Progenitor cell of endocrine pancreas (in vitro differentiated cells): ENCODE data around the gene TPD52L1. TPM values are rescaled to one million over a fixed set of nuclear protein-coding genes. Genes with fewer than 3 reads are reported as not detected.

ENCODE experiments used
- DNase-seq: peaks from one replicate; pipeline ENCODE4 v3.0.0; 2021; ENCODE audit warnings: low spot score; ENCODE audit not compliant: unreplicated experiment
- H3K27ac Mint-ChIP-seq: 2 replicates; pipeline ENCODE4 v1.8.0; 2021; ENCODE audit warnings: mild to moderate bottlenecking, moderate library complexity, mixed read lengths
- H3K27me3 Mint-ChIP-seq: 2 replicates; pipeline ENCODE4 v1.8.0; 2021; ENCODE audit warnings: mixed read lengths
- H3K36me3 Mint-ChIP-seq: 2 replicates; pipeline ENCODE4 v1.8.0; 2022; ENCODE audit warnings: mixed read lengths; ENCODE audit not compliant: insufficient read depth
- H3K4me1 Mint-ChIP-seq: 2 replicates; pipeline ENCODE4 v1.8.0; 2021; ENCODE audit warnings: low read depth, mixed read lengths
- H3K4me3 Mint-ChIP-seq: 2 replicates; pipeline ENCODE4 v1.8.0; 2021; ENCODE audit warnings: low read depth, mild to moderate bottlenecking, moderate library complexity, mixed read lengths
- H3K9me3 Mint-ChIP-seq: 2 replicates; pipeline ENCODE4 v1.8.0; 2021; ENCODE audit warnings: low read depth, mixed read lengths
- CTCF ChIP-seq: fragments of 200-600 bp; sonication (generic); IDR thresholded peaks from one replicate; pipeline ENCODE4 v1.5.0; 2021; ENCODE audit warnings: antibody characterized with exemption, mild to moderate bottlenecking; ENCODE audit not compliant: unreplicated experiment
- total RNA-seq: library from RNA; stranded (reverse); gene quantifications from 2 replicates; pipeline ENCODE4 v1.2.1, GENCODE V29; 2021

Gene TPD52L1
- total RNA-seq, 1 donor from 2014 or later: 33.8 TPM

- no peaks in the 10 kb centered on the region for H3K27me3 Mint-ChIP-seq
- no peak overlapping the region for H3K4me3 Mint-ChIP-seq
Measured at GRCh38 chr6:125117818-125118217, 35.8 kb upstream of the TPD52L1 start.

GRCh38 chr6:125120054-125120590 is 33.5 kb upstream of the TPD52L1 start:
- Mint-ChIP-seq H3K9me3 (peaks cover 6% of the 10 kb centered on the region), H3K4me1 (no peaks in the 10 kb centered on the region), H3K27ac (no peak overlapping the region), H3K4me3 (no peak overlapping the region), H3K27me3 (no peaks in the 10 kb centered on the region), H3K36me3 (no peaks in the 10 kb centered on the region)
- TF ChIP-seq CTCF: no peak
- DNase-seq: no peak

More at GRCh38 chr6:125117818-125118217, 35.8 kb upstream of the TPD52L1 start:
- no peaks in the 10 kb centered on the region for H3K4me1 Mint-ChIP-seq
- H3K9me3 Mint-ChIP-seq: no peaks in the 10 kb centered on the region
- H3K27ac Mint-ChIP-seq: no peak overlapping the region
- no peak for TF ChIP-seq CTCF
- H3K36me3 Mint-ChIP-seq: no peaks in the 10 kb centered on the region
- DNase-seq: no peak

GRCh38 chr6:125121894-125122293 is 31.7 kb upstream of the TPD52L1 start:
- no peak for TF ChIP-seq CTCF
- Mint-ChIP-seq H3K27ac (no peak overlapping the region), H3K27me3 (no peaks in the 10 kb centered on the region), H3K4me3 (no peak overlapping the region), H3K4me1 (no peaks in the 10 kb centered on the region), H3K9me3 (peaks cover 9% of the 10 kb centered on the region), H3K36me3 (no peaks in the 10 kb centered on the region)
- DNase-seq: no peak

- Mint-ChIP-seq H3K9me3 (peaks cover 9% of the 10 kb centered on the region), H3K4me1 (no peaks in the 10 kb centered on the region), H3K27ac (no peak overlapping the region), H3K4me3 (no peak overlapping the region), H3K27me3 (no peaks in the 10 kb centered on the region), H3K36me3 (no peaks in the 10 kb centered on the region)
- TF ChIP-seq CTCF: no peak
- no peak for DNase-seq
Measured at GRCh38 chr6:125123051-125123450, 30.5 kb upstream of the TPD52L1 start.

GRCh38 chr6:125123468-125124048 is 30.0 kb upstream of the TPD52L1 start:
- Mint-ChIP-seq H3K27me3 (no peaks in the 10 kb centered on the region), H3K4me1 (no peaks in the 10 kb centered on the region), H3K4me3 (no peak overlapping the region), H3K36me3 (no peaks in the 10 kb centered on the region), H3K9me3 (peaks cover 9% of the 10 kb centered on the region), H3K27ac (no peak overlapping the region)
- no peak for TF ChIP-seq CTCF
- DNase-seq: no peak
